ENCODE results near the gene VASN. TPM values are rescaled to one million over a fixed set of nuclear protein-coding genes. Genes with fewer than 3 reads are reported as not detected.

VASN gene
- total and polyA plus RNA-seq, 9 of the 15 experiments (the other 6 are each of a cell fraction or from before 2014, with no cell fraction given): 0.01 to 2.5 (median 0.41) TPM; not detected in 1

DNA sequence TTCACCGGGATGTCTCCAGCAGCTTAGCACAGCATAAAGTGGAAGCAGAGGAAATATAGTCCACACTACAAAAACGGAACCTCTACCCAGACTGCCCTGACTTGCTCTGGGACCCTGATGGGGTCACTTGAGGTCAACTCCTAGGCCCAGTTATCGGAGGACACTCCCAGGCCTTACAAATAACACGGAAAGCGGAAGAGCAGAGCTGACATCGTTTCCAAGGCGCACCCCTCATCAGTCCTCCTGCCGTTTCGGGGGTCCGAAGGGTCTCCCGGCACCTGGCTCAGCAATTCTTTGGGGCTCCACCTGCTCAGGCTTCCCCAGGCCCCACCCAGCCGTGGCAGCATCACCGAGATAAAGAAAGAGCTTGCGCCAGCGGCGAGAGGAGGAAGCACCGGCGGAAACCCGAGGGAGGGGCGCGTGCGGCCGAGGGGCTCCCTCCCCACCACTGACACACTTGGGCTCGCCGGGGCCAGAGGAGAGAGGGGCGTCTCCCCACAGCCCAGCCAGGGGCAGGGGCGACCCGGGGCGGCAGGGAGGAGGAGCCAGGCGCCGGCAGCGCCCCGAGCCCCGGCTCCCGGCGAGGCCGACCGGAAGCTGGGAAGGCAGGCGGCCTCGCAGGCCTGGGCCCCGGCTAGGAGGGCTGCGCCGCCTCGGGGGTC, 44.0 kb downstream of the VASN start (continued):
- TF ChIP-seq, protein P1, sequence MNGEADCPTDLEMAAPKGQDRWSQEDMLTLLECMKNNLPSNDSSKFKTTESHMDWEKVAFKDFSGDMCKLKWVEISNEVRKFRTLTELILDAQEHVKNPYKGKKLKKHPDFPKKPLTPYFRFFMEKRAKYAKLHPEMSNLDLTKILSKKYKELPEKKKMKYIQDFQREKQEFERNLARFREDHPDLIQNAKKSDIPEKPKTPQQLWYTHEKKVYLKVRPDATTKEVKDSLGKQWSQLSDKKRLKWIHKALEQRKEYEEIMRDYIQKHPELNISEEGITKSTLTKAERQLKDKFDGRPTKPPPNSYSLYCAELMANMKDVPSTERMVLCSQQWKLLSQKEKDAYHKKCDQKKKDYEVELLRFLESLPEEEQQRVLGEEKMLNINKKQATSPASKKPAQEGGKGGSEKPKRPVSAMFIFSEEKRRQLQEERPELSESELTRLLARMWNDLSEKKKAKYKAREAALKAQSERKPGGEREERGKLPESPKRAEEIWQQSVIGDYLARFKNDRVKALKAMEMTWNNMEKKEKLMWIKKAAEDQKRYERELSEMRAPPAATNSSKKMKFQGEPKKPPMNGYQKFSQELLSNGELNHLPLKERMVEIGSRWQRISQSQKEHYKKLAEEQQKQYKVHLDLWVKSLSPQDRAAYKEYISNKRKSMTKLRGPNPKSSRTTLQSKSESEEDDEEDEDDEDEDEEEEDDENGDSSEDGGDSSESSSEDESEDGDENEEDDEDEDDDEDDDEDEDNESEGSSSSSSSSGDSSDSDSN (IDR thresholded peaks at IDR 0.05; ENCODE audit: borderline replicate concordance in 1 of 2, low read depth in 2 of 2, low read length in 2 of 2): 0 out of 4 replicates have a peak, but pooled peaks have one; percentile 20 to 36
- TF ChIP-seq MYNN (IDR thresholded peaks at IDR 0.05) (no peak), MYNN (CRISPR knock-in tag; IDR thresholded peaks at IDR 0.05) (no peak), SAP30 (IDR thresholded peaks at IDR 0.05; ENCODE audit: borderline replicate concordance, insufficient read depth, low read depth, low read length, poor library complexity, severe bottlenecking) (peak; percentile 51), DPF2 (IDR thresholded peaks at IDR 0.05) (no peak; the same call in 1 of the 2 replicates), NR4A1 (CRISPR knock-in tag; IDR thresholded peaks at IDR 0.05) (no peak), NR4A1 (tag; IDR thresholded peaks at IDR 0.05) (no peak), SMAD2 (IDR thresholded peaks at IDR 0.05; ENCODE audit: low read depth, low read length) (no peak), STAT5B (CRISPR knock-in tag; IDR thresholded peaks at IDR 0.05) (no peak), KHSRP (IDR thresholded peaks at IDR 0.05) (no peak), GTF2A2 (tag; IDR thresholded peaks at IDR 0.05) (no peak), ZBTB7A (IDR thresholded peaks at IDR 0.05; ENCODE audit: borderline replicate concordance, control insufficient read depth, low read depth, low read length) (peak; percentile 82), ZFP1 (CRISPR knock-in tag; IDR thresholded peaks at IDR 0.05) (no peak), GATAD2A (IDR thresholded peaks at IDR 0.05) (no peak), HSF4 (CRISPR knock-in tag; IDR thresholded peaks at IDR 0.05; ENCODE audit: borderline replicate concordance) (no peak), RB1 (IDR thresholded peaks at IDR 0.05; ENCODE audit: low read depth) (0 out of 2 replicates have a peak, but pooled peaks have one; percentile 9)
- TF ChIP-seq, protein P2, sequence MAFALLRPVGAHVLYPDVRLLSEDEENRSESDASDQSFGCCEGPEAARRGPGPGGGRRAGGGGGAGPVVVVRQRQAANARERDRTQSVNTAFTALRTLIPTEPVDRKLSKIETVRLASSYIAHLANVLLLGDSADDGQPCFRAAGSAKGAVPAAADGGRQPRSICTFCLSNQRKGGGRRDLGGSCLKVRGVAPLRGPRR (CRISPR knock-in tag; IDR thresholded peaks at IDR 0.05): no peak
- TF ChIP-seq, protein P3, sequence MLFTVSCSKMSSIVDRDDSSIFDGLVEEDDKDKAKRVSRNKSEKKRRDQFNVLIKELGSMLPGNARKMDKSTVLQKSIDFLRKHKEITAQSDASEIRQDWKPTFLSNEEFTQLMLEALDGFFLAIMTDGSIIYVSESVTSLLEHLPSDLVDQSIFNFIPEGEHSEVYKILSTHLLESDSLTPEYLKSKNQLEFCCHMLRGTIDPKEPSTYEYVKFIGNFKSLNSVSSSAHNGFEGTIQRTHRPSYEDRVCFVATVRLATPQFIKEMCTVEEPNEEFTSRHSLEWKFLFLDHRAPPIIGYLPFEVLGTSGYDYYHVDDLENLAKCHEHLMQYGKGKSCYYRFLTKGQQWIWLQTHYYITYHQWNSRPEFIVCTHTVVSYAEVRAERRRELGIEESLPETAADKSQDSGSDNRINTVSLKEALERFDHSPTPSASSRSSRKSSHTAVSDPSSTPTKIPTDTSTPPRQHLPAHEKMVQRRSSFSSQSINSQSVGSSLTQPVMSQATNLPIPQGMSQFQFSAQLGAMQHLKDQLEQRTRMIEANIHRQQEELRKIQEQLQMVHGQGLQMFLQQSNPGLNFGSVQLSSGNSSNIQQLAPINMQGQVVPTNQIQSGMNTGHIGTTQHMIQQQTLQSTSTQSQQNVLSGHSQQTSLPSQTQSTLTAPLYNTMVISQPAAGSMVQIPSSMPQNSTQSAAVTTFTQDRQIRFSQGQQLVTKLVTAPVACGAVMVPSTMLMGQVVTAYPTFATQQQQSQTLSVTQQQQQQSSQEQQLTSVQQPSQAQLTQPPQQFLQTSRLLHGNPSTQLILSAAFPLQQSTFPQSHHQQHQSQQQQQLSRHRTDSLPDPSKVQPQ (CRISPR knock-in tag; IDR thresholded peaks at IDR 0.05; ENCODE audit: borderline replicate concordance): no peak
- TF ChIP-seq, protein P4, sequence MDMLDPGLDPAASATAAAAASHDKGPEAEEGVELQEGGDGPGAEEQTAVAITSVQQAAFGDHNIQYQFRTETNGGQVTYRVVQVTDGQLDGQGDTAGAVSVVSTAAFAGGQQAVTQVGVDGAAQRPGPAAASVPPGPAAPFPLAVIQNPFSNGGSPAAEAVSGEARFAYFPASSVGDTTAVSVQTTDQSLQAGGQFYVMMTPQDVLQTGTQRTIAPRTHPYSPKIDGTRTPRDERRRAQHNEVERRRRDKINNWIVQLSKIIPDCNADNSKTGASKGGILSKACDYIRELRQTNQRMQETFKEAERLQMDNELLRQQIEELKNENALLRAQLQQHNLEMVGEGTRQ (CRISPR knock-in tag; IDR thresholded peaks at IDR 0.05): no peak
- TF ChIP-seq, protein P5, sequence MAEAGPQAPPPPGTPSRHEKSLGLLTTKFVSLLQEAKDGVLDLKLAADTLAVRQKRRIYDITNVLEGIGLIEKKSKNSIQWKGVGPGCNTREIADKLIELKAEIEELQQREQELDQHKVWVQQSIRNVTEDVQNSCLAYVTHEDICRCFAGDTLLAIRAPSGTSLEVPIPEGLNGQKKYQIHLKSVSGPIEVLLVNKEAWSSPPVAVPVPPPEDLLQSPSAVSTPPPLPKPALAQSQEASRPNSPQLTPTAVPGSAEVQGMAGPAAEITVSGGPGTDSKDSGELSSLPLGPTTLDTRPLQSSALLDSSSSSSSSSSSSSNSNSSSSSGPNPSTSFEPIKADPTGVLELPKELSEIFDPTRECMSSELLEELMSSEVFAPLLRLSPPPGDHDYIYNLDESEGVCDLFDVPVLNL (CRISPR knock-in tag; IDR thresholded peaks at IDR 0.05; ENCODE audit: low read depth): no peak

All from K562 (cell line).